ENCODE measurements around the gene TOMM22.
A peak's percentile ranks its signal among the peaks of the same experiment; 100 is the strongest.

The TOMM22 gene

DNA sequence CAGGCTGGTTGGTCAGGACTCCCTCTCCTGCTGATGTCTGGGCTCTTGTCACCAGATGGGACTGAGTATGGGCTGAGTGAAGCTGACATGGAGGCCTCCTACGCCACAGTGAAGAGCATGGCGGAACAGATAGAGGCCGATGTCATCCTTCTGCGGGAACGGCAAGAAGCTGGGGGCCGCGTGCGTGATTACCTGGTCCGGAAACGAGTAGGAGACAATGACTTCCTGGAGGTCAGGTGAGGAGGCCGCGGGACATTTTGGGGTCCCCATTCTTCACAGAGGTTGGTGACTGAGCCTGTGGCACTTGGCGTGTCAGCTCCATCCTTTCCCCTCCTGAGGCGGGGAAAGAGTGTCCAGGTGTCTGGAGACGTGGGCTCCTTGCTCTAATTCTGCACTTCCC is 34.1 kb downstream of the TOMM22 start:
- TF ChIP-seq, protein P1, sequence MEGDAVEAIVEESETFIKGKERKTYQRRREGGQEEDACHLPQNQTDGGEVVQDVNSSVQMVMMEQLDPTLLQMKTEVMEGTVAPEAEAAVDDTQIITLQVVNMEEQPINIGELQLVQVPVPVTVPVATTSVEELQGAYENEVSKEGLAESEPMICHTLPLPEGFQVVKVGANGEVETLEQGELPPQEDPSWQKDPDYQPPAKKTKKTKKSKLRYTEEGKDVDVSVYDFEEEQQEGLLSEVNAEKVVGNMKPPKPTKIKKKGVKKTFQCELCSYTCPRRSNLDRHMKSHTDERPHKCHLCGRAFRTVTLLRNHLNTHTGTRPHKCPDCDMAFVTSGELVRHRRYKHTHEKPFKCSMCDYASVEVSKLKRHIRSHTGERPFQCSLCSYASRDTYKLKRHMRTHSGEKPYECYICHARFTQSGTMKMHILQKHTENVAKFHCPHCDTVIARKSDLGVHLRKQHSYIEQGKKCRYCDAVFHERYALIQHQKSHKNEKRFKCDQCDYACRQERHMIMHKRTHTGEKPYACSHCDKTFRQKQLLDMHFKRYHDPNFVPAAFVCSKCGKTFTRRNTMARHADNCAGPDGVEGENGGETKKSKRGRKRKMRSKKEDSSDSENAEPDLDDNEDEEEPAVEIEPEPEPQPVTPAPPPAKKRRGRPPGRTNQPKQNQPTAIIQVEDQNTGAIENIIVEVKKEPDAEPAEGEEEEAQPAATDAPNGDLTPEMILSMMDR (IDR thresholded peaks at IDR 0.05; ENCODE audit: low read depth, low read length), result no peak
- no peak for DNase-seq (ENCODE audit: extremely low read depth, low read depth)

DNA sequence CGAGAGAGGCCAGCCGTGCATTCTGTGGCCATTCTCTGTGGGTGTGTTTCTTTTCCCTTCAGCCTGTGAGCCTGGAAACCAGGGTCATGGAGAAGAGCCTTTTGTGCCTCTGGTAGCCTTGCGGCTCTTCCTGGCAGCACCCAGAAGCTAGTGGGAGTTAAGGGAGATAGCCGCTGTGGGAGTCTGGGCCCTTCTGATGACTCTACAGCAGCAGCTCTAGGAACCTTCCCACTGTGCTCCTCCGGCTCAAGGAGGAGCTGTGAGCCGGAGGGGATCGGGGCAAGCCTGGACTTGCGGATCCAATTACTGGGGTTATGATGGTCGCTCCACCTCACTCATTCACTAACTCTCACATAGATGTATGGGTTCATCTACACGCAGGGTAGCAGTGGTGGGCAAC is 34.5 kb downstream of the TOMM22 start:
- TF ChIP-seq, protein P1 (IDR thresholded peaks at IDR 0.05; ENCODE audit: low read depth, low read length), result no peak
- DNase-seq (ENCODE audit: extremely low read depth, low read depth), result no peak

DNA sequence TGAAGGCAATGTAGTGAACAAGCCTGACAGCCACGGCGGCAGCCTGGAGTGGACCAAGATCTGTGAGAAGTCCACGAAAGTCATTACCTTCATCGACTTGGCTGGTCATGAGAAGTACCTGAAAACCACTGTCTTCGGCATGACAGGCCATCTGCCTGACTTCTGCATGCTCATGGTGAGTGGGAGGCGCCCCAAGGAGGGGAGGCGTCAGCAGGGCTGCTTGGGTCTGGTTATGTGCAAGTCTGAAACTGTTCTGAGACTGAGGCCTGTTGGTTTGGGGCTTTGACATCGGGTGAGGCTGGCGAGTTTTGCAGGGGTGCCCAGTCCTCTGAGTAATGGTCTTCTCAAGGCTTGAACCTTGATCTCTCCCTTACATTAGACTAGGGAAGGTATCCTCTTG is 35.1 kb downstream of the TOMM22 start:
- DNase-seq (ENCODE audit: extremely low read depth, low read depth), result no peak
- TF ChIP-seq, protein P1 (IDR thresholded peaks at IDR 0.05; ENCODE audit: low read depth, low read length), result no peak

DNA sequence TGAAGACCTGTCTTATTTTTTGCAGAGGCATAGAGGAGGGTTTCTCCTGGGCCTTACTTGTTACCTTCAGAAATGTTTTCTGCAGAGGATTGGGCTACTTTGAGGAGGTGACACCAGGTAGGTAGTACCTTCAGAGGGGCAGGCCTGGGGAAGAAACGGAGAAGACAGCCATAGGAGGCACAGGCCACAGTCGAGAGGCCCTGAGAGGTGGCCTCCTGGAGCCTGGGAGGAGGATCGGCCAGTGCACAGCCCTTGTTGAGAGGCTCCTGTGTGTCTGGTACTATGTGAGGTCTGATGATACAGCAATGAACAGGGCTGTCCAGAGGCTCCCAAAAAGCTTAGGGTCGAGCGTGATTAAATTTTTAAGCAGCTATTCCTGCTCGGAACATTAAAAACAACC is 35.5 kb downstream of the TOMM22 start:
- TF ChIP-seq, protein P1 (IDR thresholded peaks at IDR 0.05; ENCODE audit: low read depth, low read length), result no peak
- DNase-seq (ENCODE audit: extremely low read depth, low read depth), result no peak

DNA sequence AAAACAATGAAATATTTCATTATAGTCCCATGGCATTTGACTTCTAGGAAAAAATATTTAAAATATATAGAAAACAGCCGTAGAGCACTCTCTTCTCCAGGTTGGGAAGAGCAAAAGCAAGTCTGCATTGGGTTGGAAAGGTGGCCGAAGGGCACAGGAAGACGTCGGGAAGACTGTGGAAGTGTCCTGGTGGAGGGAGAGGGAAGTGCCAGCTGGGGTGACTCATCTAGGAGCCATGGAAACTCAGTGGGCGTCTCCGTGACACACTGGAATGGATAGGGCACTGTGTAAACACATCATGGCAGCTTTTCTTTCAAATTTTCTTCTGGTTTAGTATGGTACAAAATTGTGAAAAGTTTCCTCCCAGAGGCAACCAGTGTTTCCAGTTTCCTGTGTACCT is 36.7 kb downstream of the TOMM22 start:
- TF ChIP-seq, protein P1 (IDR thresholded peaks at IDR 0.05; ENCODE audit: low read depth, low read length), result peak; percentile 50
- DNase-seq (ENCODE audit: extremely low read depth, low read depth), result peak; percentile 54

DNA sequence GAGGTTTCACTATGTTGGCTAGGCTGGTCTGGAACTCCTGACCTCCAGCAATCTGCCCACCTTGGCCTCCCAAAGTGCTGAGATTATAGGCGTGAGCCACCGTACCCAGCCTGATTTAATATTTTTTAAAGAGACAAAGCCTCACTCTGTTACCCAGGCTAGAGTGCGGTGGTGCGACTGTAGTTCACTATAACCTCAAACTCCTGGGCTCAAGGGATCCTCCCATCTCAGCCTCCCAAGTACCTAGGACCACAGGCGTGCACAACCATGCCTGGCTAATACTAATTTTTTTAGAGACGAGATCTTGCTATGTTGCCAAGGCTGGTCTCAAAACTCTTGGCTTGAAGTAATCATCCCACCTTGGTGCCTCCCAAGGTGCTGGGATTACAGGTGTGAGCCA is 37.4 kb downstream of the TOMM22 start:
- no peak for DNase-seq (ENCODE audit: extremely low read depth, low read depth)

DNA sequence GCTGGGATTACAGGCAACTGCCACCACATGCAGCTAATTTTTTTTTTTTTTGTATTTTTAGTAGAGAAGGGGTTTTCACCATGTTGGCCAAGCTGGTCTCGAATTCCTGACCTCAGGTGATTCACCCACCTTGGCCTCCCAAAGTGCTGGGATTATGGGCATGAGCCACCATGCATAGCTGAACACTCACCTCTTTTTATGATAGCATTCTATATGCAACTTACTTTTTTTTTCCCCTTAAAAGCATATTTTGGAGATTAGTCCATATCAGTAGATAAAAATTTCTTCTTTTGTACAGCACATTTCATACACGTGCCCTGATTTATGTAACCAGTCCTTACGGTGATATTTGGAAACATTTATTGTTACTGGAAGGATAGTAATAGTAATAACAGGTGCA is 38.6 kb downstream of the TOMM22 start:
- TF ChIP-seq, protein P1 (IDR thresholded peaks at IDR 0.05; ENCODE audit: low read depth, low read length), result no peak
- DNase-seq (ENCODE audit: extremely low read depth, low read depth), result no peak

More for the DNA sequence above, 37.4 kb downstream of the TOMM22 start:
- TF ChIP-seq, protein P1 (IDR thresholded peaks at IDR 0.05; ENCODE audit: low read depth, low read length), result no peak

All from AG09319 (cell line).